PC-9 (cell line): Measurements from ENCODE around the gene CHFR. TPM values are rescaled to one million over a fixed set of nuclear protein-coding genes. Genes with fewer than 3 reads are reported as not detected.

Experiments
- BruUV-seq: library from RNA; stranded (reverse); fragments of 400-500 nt; replicated peaks from 2 replicates; lab custom pipeline; 2021; lab: Mats Ljungman, UMichigan
- CTCF ChIA-PET: fragments of 300-600 bp; sonication (Branson Sonifier 250); formaldehyde crosslinking; loops from one replicate; lab custom pipeline; 2022; ENCODE audit warnings: antibody characterized with exemption; lab: Charles Lee
- POLR2A ChIA-PET: fragments of 300-600 bp; sonication (Branson Sonifier 250); formaldehyde crosslinking; loops from one replicate; lab custom pipeline; 2022; ENCODE audit warnings: antibody characterized with exemption; ENCODE audit not compliant: unreplicated experiment; lab: Charles Lee
- DNase-seq, 2 experiments: peaks; one replicate each; pipeline versions ENCODE4 v3.0.0 to v3.0.0-alpha.2; 2015 to 2022; ENCODE audit warnings: mixed read lengths in 1 of 2
- H2AFZ ChIP-seq: fragments of 200-600 bp; sonication (generic); 2 replicates; pipeline ENCODE4 v1.8.1; 2017; ENCODE audit warnings: antibody characterized with exemption
- H3F3A ChIP-seq: fragments of 200-600 bp; sonication (generic); 2 replicates; pipeline ENCODE4 v1.8.1; 2017; ENCODE audit warnings: antibody characterized with exemption, mild to moderate bottlenecking, low read depth; ENCODE audit not compliant: insufficient read depth
- H3K27ac ChIP-seq: fragments of 200-600 bp; sonication (generic); 2 replicates; pipeline ENCODE4 v1.6.1; 2016; ENCODE audit warnings: mixed run types
- H3K27me3 ChIP-seq: fragments of 200-600 bp; sonication (generic); 2 replicates; pipeline ENCODE4 v1.6.1; 2016; ENCODE audit warnings: low read depth, mixed run types; ENCODE audit not compliant: insufficient read depth
- H3K36me3 ChIP-seq: fragments of 200-600 bp; sonication (generic); 2 replicates; pipeline ENCODE4 v1.6.1; 2016; ENCODE audit warnings: low read depth, mixed run types
- H3K4me1 ChIP-seq: fragments of 200-600 bp; sonication (generic); replicated peaks from 2 replicates; pipeline ENCODE4 v1.6.1; 2016; ENCODE audit warnings: mixed run types; ENCODE audit not compliant: insufficient read depth
- H3K4me2 ChIP-seq: fragments of 200-600 bp; sonication (generic); 2 replicates; pipeline ENCODE4 v1.6.1; 2017; ENCODE audit warnings: mixed run types
- H3K4me3 ChIP-seq: fragments of 200-600 bp; sonication (generic); 2 replicates; pipeline ENCODE4 v1.6.1; 2016; ENCODE audit warnings: mixed run types
- H3K79me2 ChIP-seq: fragments of 200-600 bp; sonication (generic); 2 replicates; pipeline ENCODE4 v1.6.1; 2017; ENCODE audit warnings: low read depth, mixed run types
- H3K9me2 ChIP-seq: fragments of 200-600 bp; sonication (generic); 2 replicates; pipeline ENCODE4 v1.8.1; 2017; ENCODE audit warnings: mild to moderate bottlenecking; ENCODE audit not compliant: insufficient read depth
- H3K9me3 ChIP-seq: fragments of 200-600 bp; sonication (generic); 2 replicates; pipeline ENCODE4 v1.8.1; 2016; ENCODE audit warnings: low read depth; ENCODE audit not compliant: insufficient read depth
- H4K20me1 ChIP-seq: fragments of 200-600 bp; sonication (generic); 2 replicates; pipeline ENCODE4 v1.8.1; 2017; ENCODE audit not compliant: insufficient read depth
- CTCF ChIP-seq: fragments of 200-600 bp; sonication (generic); conservative IDR thresholded peaks from 2 replicates; pipeline ENCODE4 v1.6.1; 2017; ENCODE audit warnings: mixed run types, antibody characterized with exemption, mild to moderate bottlenecking, moderate library complexity
- EZH2 ChIP-seq: fragments of 200-600 bp; sonication (generic); IDR thresholded peaks from 2 replicates; pipeline ENCODE4 v1.8.0; 2017; ENCODE audit warnings: antibody characterized with exemption, low read depth
- intact Hi-C: fragments of 100-400 bp; cut with micrococcal nuclease; formaldehyde crosslinking; loops from one replicate; pipeline ENCODE4 v1.10.0; 2022; ENCODE audit not compliant: unreplicated experiment
- total RNA-seq: library from RNA; stranded (reverse); gene quantifications from 2 replicates; pipeline ENCODE4 v1.2.3, GENCODE V29; 2021

CHFR gene
- total RNA-seq, 1 experiment from 2014 or later: 17.8 TPM

- Histone ChIP-seq H3K9me2 (no peaks in the 10 kb centered on the region), H3K79me2 (no peaks in the 10 kb centered on the region), H3K4me2 (no peak overlapping the region), H3K9me3 (no peaks in the 10 kb centered on the region), H3K4me3 (no peak overlapping the region), H3K27ac (no peak overlapping the region), H3K36me3 (no peaks in the 10 kb centered on the region; the same call in 1 of the 2 replicates), H4K20me1 (no peaks in the 10 kb centered on the region), H2AFZ (no peak overlapping the region), H3K27me3 (no peaks in the 10 kb centered on the region), H3F3A (no peaks in the 10 kb centered on the region), H3K4me1 (no peaks in the 10 kb centered on the region)
- DNase-seq: no peak
- ChIA-PET CTCF (no interaction called here), POLR2A (no interaction called here)
- TF ChIP-seq EZH2 (no peak), CTCF (no peak)
- no TSS peak for BruUV-seq
- intact Hi-C loops: no loop called here
Observed at GRCh38 chr12:132874175-132874574, 13.2 kb downstream of the CHFR start.

- Histone ChIP-seq H3K4me1 (no peaks in the 10 kb centered on the region), H3K4me3 (no peak overlapping the region), H3K27ac (no peak overlapping the region), H2AFZ (no peak overlapping the region), H3K4me2 (no peak overlapping the region), H3K9me3 (no peaks in the 10 kb centered on the region), H3K79me2 (no peaks in the 10 kb centered on the region), H3K36me3 (no peaks in the 10 kb centered on the region; the same call in 1 of the 2 replicates), H3K9me2 (no peaks in the 10 kb centered on the region), H3K27me3 (no peaks in the 10 kb centered on the region), H4K20me1 (no peaks in the 10 kb centered on the region), H3F3A (no peaks in the 10 kb centered on the region)
- CTCF ChIA-PET: no interaction called here
- intact Hi-C loops: no loop called here
- POLR2A ChIA-PET: no interaction called here
- BruUV-seq: no TSS peak
- TF ChIP-seq CTCF (no peak), EZH2 (no peak)
- no peak for DNase-seq
Observed at GRCh38 chr12:132873724-132874123, 13.7 kb downstream of the CHFR start.

GRCh38 chr12:132872975-132873421, 14.4 kb downstream of the CHFR start:
- no TSS peak for BruUV-seq
- Histone ChIP-seq H3K4me1 (no peaks in the 10 kb centered on the region), H2AFZ (no peak overlapping the region), H3K27me3 (no peaks in the 10 kb centered on the region), H3F3A (no peaks in the 10 kb centered on the region), H3K9me2 (no peaks in the 10 kb centered on the region), H3K36me3 (no peaks in the 10 kb centered on the region; the same call in 1 of the 2 replicates), H3K27ac (no peak overlapping the region), H3K4me2 (no peak overlapping the region), H3K4me3 (no peak overlapping the region), H3K9me3 (no peaks in the 10 kb centered on the region), H4K20me1 (no peaks in the 10 kb centered on the region), H3K79me2 (no peaks in the 10 kb centered on the region)
- intact Hi-C loops: no loop called here
- TF ChIP-seq EZH2: no peak
- no peak for TF ChIP-seq CTCF
- POLR2A ChIA-PET: no interaction called here
- DNase-seq: no peak
- CTCF ChIA-PET: no interaction called here
